Medulla oblongata (tissue), 1 donor: ENCODE measurements around the gene TMEM200B.
"Not testable (repeated sequence)": the region's sequence is repeated elsewhere in the genome, so short reads cannot be mapped to it uniquely, and the experiment has no call there.

Experiments
- DNase-seq: peaks from one replicate; pipeline ENCODE4 v3.0.0-alpha.2; 2015; ENCODE audit errors: extremely low spot score

TMEM200B gene

DNA sequence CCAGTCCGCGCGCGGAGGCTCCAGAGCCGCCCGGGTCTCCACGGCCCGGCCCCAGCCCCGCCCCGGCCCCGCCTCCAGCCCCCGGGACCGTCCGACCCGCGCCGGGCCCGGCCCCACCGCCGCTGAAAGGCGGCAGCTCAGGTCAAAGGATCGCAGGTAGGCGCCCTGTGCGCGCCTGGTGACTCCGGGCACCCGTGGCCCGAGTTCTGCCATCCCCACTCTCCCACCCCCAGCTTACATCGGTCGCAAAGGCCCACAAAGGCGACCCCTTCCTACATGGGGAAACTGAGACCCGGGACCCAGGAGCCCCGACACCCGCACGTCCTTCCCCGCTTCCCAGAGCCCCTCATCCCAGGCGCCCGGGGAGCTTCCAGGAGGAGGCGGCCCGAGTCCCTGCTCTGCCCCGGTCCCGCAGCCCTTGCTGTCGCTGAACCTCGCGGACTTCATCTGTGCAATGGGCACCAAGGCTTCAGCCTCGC lies at the start of gene TMEM200B:
TMEM200B (minus strand) TSS at position 17 of the 479 bp plus-strand sequence. CDS start 2,075 bp downstream, outside the sequence.
- no peak for DNase-seq

DNA sequence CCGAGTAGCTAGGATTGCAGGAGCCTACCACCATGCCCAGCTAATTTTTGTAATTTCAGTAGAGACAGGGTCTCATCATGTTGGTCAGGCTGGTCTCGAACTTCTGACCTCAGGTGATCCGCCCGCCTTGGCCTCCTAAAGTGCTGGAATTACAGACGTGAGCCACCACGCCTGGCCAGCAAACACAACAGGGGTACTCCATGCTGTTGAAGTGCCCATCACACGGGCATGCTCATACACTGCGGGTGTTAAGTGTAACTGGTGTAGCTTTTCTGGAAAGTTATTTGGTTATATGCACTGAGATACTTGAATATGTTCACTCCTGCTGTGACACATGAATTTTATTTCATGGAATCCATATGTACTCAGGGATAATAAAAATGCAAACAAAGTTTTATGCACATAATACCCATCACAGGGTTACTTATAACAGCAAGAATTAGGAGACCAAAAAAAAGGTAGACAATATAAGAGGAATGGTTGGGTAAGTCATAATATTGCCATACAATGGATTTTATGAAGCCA lies 48.8 kb upstream of the TMEM200B start:
- DNase-seq: no peak

DNA sequence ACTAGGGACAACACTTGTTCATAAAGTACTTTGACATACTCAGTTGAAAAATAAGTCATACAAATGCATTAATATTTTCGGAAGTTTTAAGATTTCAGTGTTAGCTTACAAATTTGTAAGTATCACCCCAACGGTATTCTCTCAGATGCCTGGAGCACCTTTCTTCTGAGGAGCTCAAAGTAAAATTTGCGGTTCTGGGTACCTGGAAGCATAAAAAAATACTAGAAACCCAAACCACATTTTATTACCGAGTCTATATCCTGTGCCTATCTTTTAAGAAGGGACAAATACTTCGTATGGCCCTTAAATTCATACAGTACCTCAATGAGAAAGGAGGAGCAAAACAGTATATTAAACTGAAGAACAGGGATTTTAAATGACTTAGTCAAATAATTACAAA lies 47.8 kb upstream of the TMEM200B start:
- DNase-seq: no peak

DNA sequence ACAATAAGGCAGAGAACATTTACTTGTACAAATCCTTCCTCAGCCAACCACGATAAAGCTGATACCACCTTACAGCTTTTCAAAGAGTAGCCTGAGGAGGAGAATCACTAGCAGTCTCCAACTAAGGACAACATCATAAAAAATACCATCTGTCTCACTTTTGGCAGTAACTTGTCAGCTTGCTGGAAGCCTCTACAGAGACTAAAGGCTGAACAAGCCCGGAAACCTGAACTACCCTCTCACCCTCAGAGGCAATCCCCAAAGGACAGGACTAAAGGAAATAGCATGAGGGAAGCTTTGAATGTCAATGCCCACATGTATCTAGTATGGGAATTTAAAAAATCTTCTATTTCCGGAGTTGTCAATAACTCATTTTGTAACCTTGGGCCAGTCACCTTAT lies 47.4 kb upstream of the TMEM200B start:
- DNase-seq: no peak

DNA sequence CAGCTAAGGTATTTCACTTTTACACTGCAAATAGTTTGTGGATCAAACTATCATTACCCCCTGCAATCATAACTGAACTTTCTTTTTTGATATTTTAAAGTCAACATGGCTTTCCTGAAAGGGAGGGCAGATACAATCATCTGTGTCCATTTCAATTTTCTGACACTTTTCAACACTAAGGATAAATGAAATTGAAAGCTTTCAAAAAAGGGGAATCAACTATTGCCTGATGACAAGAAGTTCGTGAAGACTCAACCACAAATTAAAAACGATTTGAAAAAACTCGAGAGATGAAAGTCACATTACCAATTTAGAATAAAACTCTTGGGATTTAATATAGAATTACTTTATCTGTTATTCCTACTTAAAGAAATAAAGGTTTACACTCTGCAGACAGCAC lies 46.3 kb upstream of the TMEM200B start:
- no peak for DNase-seq

DNA sequence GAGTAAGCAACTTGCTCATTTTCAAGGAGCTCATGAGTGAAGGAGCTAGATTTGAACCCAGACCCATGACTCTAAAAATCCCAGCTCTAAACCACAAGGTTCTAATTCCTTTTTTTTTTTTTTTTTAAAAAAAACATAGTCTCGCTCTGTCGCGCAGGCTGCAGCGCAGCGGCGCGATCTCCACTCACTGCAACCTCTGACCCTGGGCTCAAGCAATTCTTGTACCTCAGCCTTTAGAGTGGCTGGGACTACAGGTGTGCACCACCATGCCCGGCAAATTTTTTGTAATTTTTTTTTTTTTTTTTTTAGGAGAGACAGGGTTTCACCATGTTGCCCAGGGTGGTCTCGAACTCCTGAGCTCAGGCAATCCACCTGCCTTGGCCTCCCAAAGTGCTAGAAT lies 44.2 kb upstream of the TMEM200B start:
- DNase-seq: no peak

DNA sequence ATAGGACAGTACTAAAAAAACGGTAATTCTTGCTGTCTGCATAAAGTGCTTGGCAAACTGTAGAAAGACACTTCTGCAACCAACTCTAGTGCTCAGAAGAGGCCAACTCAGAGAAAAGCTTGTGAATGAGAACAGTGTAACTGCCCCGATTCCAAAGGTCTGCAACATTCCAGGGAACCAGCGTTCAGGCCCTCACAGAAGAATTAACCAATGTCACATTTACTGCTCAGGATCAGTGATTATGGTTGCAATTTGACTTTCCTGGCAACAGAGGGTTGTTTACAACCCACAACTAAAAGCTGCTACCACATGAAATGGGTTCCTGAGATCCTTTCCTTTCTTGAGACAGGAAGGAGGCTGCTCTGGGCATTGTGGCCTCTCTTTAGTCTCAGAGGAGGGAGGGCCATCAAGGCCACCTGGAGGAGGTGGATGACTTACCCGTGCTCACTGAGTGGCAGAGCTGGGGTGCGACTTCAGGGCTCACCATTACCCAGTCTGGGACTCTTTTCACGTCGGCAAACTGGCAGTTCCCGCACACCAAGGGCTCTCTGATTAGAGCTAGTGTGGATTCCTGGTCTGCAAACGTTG lies 42.7 kb upstream of the TMEM200B start:
- no peak for DNase-seq

DNA sequence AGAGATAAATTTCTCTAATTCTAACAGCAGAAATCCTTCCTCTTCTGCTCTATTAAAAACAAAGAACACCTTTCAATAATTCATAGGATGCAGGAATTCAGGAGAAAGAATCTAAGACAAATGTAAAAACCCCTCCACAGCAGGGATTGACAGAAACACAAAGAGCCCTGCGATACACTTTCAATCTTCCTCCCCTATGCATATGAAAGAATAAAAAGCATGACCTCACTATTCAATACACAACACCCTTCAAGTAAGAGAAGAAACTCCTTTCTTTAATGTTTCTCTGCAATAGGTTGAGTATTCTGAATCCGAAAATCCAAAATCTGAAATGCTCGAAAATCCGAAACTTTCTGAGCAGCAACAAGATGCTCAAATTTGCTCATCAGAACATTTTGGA lies 40.9 kb upstream of the TMEM200B start:
- no peak for DNase-seq

DNA sequence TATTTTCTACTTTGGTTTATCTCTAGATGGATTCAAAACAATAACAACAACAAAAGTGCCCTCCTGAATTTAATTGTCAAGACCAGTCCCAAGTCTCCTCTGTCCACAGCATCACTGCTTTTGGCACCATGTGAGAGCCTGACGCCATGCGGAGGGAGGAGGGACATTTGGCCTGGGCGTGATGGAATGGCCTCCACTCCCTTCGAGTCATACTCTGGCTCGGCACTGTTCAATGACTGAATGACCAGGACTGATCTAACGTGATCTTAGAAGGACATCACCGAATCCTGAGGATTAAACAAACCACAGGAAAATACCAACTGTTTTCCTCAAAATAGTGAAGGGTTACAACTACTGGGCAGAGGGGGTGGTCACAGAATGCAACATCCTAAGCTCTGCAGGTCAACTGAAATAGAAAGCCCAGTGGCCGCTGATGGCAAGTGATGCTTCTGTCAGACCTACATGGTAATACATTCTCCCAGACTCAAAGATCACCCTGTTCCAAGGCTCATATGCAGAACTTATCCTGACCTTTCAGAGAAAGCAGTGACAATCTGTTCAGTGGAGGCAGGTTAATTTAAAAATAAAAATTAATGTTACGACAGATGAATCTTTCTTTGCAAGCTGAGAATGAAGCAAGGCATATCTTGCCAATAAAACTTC lies 38.9 kb upstream of the TMEM200B start:
- no peak for DNase-seq

DNA sequence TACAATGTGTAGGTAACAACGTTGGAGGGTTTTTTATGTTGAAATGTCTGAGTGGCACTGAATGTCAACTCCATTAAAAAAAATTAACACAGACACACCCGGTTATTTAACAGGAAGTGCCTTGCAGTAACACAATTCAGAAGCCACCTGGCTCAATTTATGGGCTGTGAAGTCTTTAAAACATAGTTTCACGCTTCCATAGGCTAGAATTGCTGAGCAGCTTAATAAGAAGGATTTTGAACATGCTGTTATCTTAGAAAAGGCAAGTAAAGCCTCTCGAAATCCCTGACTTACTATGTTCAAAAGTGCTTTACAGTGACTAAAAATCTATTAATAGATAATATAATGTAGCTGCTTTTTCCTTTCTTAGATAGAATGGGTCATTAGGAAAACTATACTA lies 38.3 kb upstream of the TMEM200B start:
- no peak for DNase-seq

DNA sequence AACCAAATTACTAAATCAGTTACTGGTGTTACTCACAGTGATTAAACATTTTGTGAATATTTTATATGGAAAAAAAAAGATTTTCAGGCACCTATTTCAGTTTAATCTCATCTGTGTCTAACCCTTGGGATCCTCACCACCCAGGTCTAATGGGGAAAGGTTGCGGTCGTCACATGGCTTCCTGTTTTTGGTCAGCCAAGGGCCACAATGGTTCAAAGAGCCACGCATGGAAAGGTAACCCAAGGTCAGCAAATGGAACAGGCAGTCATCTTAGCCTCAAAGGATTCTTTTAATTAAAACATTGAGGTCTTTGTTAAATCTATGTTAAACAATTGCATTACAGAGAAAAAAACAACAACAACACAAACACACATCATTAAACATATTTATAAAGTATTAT lies 36.1 kb upstream of the TMEM200B start:
- DNase-seq: no peak

DNA sequence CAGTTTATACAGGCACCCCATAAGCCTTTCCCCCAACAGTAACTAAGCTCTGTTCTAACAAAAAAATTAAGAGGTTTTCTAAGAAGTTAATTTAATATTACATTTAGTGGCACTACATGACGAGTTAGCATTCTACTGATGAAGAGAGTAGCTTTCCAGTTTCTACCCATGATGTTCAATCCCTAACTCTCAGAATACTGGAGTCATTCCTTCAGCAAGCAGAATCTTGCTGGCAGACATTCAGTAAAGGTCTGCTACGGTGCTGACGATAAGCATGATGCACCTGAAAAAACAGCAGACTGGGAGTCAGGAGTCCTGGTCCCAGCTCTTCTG lies 33.5 kb upstream of the TMEM200B start:
- DNase-seq: no peak

DNA sequence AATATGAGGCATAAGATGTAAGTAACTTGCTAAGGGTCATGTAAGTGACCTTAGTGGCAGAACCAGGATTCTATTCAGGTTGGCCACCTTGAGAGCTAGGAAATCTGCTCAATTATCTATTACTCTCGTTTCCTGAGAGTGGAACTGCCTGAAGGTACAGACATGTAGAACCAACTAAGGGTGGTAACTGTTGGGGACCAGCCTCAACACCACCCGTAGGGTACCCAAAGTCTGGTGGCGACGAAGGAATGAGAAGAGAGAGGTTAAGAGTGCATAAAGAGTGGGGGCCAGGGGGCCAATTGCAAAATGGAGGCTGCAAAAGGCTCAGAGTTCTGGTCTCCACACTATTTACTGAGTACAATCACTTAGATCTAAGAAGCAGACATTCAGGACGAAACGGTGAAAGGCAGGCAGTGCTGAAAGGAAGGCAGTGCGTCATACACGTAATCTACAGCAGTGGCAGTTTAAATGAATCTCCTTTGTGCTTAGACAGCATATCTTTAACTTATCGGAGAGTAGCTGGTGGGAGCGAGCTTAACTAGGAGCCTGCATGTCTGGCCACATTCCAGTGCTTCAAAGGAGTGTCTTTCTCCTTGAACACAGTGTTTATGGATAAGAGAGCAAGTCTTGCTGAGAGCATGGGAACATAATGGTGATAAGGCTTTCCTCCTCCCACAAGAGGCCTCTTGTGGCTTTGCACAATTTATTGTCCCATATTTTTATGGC lies 33.0 kb upstream of the TMEM200B start:
- no peak for DNase-seq

DNA sequence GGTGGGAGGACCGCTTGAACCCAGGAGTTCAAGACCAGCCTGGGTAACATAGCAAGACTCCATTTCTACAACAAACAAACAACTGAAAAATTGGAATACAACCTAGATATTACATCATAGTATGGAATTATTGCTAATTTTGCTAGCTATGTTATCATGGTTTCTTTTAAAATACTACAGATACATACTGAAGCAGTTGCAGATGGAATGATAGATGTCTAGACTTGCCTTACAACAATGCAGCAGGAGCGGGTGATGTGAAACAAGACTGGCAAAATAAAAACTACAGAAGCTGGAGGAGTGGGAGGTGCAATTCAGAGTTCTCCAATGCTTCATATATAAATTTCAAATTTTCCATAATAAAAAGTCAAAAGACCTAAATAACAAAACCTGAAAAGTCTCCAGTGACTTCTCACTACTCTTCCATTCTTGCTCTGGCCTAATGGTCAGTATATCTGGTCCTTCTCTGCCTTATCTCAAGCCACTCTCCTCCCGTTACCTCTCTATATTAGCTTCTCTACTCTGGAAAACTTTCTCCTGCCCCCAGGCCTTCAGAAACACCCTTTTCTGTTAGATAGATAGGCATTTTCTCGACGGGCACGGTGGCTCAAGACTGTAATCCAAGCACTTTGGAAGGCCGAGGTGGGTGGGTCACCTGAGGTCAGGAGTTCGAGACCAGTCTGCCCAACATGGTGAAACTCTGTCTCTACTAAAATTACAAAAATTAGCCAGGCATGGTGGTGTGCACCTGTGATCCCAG lies 28.5 kb upstream of the TMEM200B start:
- no peak for DNase-seq

DNA sequence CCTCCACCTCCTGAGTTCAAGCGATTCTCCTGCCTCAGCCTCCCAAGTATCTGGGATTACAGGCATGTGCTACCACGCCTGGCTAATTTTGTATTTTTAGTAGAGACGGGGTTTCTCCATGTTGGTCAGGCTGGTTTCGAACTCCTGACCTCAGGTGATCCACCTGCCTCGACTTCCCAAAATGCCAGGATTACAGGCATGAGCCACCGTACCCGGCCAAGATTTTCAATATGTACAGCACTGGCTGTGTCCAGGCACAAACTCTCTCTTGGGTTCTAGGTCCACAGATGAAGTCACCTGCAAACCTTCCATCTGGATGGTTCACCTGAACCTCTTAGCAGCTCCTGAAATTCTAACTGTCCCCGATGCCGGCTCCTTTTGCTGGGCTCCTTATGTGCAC lies 26.6 kb upstream of the TMEM200B start:
- not testable (repeated sequence) for DNase-seq

DNA sequence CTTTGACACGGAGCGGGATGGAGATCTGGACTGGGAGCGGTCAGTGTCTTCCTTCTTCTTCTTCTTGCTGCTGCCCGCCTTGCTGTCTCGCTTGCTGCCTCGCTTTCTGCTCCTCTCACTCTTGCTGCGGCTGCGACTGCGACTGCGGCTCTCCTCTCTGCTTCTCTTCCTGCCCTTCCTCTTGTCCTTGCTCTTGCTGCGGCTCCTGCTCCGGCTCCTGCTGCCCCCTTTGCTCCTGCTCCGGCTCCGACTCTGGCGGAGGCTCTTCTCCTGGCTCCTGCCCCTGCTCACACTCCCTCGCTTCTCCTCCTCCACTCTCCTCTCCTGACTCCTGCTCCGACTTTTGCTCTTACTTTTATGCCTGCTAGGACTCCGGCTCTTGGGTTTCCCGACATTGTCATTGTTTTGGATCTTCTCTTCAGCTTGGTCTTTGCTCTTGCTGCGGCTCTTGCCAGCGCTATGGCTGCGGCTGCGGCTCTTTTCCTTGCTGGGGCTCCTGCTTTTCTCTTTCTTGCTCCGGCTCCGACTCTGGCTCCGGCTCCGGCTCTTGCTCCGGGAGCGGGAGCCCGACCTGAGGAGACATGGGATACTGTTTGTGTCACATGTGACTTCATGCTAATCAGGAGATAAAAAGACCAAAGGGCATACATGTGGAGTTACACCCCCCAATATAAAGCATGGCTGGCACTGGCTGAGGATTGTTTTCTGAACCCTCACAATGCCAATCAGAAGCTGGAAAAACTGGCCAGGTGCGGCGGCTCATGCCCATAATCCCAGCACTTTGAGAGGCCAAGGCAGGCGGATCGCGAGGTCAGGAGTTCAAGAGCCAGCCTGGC lies 25.2 kb upstream of the TMEM200B start:
- DNase-seq: no peak

DNA sequence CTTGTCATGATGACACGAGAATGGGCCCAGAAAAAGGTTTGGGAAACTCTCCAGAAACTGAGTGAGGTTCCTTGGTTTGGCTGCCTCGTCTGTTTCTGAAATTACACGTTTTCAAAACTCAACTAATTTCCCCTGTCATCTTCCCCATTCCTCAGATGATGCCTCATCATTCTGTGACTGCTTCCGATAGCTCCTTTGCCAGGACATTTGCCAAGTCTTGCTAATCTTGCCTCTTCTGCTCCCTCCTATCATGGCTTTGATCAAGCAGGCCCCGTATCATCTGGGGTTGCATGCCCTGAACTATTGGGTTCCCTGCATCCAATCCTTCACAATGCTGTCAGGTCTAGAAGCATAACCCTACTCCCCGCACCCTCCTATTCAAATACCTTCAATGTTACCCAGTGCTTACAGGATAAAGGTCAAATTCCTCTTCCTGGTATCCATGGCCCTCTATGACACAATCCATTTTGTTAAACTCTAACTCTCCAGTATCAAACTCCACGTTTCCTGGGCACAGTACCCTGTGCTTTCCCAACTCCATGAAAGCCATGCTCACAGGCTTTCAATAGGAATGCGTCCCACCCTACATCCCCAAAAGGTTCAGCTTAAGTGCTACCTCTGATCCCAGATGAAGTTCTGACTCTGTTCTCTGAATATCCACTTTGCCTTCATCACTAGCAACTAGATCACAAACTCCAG lies 22.2 kb upstream of the TMEM200B start:
- no peak for DNase-seq

DNA sequence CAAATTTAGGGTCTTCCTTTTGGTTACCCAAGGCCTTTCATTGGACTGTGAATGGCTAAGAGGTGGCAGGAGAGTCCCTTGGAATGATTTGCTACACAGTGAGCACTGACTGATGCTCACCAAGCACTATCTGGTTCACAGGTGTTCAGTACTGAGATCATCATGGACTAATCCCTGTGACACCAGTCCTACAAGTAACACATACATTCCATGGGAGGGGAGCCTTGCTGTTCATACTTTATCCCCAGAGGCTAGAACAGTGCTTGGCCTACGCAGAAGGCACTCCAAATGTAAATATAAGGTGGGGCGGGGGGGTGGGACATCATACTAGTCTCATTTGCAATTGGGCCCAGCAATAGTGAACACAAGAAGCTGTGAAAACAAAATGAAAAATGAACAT lies 20.5 kb upstream of the TMEM200B start:
- DNase-seq: no peak

DNA sequence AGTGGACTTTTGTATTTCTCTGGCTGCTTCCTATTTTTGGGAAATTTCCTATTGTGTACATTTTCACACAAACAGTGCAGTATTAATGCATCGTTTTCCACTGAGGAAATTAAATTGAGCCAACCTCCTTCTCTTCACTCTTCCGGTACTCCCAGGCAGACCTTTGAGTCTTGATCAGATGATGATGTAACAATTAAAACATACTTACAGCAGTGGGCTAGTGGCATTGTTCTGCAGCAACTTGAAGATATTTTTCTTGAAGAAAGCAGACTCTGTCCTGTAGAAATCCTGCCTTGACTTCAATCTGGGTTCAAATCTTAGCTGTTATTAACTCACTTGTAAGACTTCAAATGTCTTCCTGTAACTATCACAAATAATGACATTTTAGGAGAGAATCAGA lies 19.0 kb upstream of the TMEM200B start:
- no peak for DNase-seq

DNA sequence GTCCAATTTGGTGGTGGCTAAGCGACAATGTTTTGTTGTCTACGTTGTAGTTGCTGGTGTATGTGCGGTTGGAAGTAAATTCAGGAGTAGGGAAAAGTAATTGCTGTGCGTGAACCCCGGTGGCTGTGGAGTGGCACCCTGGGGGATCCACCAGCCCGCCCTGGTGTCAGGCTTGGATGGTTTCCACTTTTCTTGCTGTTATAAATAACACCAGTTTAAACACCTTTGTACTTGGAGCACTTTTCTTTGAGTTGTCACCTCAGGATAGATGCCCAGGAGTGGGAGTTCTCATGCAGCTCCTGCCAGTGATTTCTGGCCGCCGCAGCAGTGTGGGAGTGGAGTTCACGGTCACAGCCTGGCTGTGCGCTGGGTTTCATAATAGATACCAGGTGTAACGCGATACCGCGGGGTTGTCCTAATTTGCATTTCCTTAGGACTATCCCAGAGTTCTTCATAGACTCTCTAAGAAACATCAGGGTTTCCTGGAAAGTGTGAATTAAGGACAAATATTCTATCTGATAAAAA lies 12.8 kb upstream of the TMEM200B start:
- DNase-seq: no peak

DNA sequence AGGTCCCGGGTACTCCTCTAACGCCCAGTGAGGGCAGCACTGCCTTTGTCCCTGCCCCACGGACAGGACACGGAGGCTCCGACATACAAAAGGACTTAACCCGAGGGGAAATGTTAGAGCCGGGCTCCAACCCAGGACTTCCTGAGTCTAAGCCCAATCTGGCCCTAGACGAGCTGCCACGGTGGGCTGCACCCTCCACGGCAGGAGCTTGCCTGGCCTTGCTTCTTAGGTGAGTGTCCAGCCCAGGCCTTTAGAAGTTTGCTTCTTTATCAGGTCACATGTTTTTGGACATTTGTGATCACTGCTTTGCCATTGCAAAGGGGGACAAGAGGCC lies 11.0 kb upstream of the TMEM200B start:
- DNase-seq: no peak
